CD4-positive, alpha-beta T cell treated with Interleukin-6 at 100 ng/mL for 8 hours (primary cell): ENCODE results near the gene WSCD2.

Experiments used
- DNase-seq: peaks from one replicate; pipeline ENCODE4 v3.0.0-alpha.2; 2020; ENCODE audit warnings: mixed read lengths, low spot score

WSCD2 gene

GRCh38 chr12:108269224-108269623 is 140.1 kb downstream of the WSCD2 start:
- no peak for DNase-seq

- DNase-seq, result no peak
These were observed 141.2 kb downstream of the WSCD2 start for GRCh38 chr12:108270035-108270848.

GRCh38 chr12:108270849-108271143 is 141.7 kb downstream of the WSCD2 start:
- no peak for DNase-seq

GRCh38 chr12:108271951-108272872 is 143.1 kb downstream of the WSCD2 start:
- no peak for DNase-seq

GRCh38 chr12:108273217-108273616 is 144.1 kb downstream of the WSCD2 start:
- no peak for DNase-seq

GRCh38 chr12:108277613-108278012 is 148.5 kb downstream of the WSCD2 start:
- no peak for DNase-seq

GRCh38 chr12:108282160-108282559 is 153.1 kb downstream of the WSCD2 start:
- no peak for DNase-seq

GRCh38 chr12:108282676-108283075 is 153.6 kb downstream of the WSCD2 start:
- DNase-seq, result no peak

- DNase-seq, result no peak
These were observed 155.1 kb downstream of the WSCD2 start for GRCh38 chr12:108284163-108284562.

GRCh38 chr12:108285016-108285415 is 155.9 kb downstream of the WSCD2 start:
- no peak for DNase-seq

GRCh38 chr12:108287227-108287626 is 158.1 kb downstream of the WSCD2 start:
- no peak for DNase-seq

- DNase-seq, result no peak
These were observed 160.5 kb downstream of the WSCD2 start for GRCh38 chr12:108289350-108290161.

GRCh38 chr12:108295641-108296040 is 166.6 kb downstream of the WSCD2 start:
- DNase-seq, result no peak

- DNase-seq, result no peak
These were observed 167.9 kb downstream of the WSCD2 start for GRCh38 chr12:108296945-108297344.

- DNase-seq, result no peak
These were observed 168.3 kb downstream of the WSCD2 start for GRCh38 chr12:108297424-108297823.

GRCh38 chr12:108297895-108298760 is 169.0 kb downstream of the WSCD2 start:
- no peak for DNase-seq

GRCh38 chr12:108298761-108299275 is 169.7 kb downstream of the WSCD2 start:
- no peak for DNase-seq

GRCh38 chr12:108299516-108299915 is 170.4 kb downstream of the WSCD2 start:
- DNase-seq, result no peak
